HG03139 (cell line): Measurements from ENCODE around the gene DSG4.
"Not testable (repeated sequence)": the region's sequence is repeated elsewhere in the genome, so short reads cannot be mapped to it uniquely, and the experiment has no call there.

Experiments
- ATAC-seq: cut with Tn5 transposase; IDR thresholded peaks from one replicate; pipeline ENCODE4 v1.9.1; 2021; ENCODE audit not compliant: unreplicated experiment

The DSG4 gene, protein sequence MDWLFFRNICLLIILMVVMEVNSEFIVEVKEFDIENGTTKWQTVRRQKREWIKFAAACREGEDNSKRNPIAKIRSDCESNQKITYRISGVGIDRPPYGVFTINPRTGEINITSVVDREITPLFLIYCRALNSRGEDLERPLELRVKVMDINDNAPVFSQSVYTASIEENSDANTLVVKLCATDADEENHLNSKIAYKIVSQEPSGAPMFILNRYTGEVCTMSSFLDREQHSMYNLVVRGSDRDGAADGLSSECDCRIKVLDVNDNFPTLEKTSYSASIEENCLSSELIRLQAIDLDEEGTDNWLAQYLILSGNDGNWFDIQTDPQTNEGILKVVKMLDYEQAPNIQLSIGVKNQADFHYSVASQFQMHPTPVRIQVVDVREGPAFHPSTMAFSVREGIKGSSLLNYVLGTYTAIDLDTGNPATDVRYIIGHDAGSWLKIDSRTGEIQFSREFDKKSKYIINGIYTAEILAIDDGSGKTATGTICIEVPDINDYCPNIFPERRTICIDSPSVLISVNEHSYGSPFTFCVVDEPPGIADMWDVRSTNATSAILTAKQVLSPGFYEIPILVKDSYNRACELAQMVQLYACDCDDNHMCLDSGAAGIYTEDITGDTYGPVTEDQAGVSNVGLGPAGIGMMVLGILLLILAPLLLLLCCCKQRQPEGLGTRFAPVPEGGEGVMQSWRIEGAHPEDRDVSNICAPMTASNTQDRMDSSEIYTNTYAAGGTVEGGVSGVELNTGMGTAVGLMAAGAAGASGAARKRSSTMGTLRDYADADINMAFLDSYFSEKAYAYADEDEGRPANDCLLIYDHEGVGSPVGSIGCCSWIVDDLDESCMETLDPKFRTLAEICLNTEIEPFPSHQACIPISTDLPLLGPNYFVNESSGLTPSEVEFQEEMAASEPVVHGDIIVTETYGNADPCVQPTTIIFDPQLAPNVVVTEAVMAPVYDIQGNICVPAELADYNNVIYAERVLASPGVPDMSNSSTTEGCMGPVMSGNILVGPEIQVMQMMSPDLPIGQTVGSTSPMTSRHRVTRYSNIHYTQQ

GRCh38 chr18:31376477-31376876, at the start of gene DSG4:
Gene DSG4 (plus strand): TSS chr18:31376777. CDS start chr18:31376912, 135 bp downstream.
- ATAC-seq = no peak

DNA sequence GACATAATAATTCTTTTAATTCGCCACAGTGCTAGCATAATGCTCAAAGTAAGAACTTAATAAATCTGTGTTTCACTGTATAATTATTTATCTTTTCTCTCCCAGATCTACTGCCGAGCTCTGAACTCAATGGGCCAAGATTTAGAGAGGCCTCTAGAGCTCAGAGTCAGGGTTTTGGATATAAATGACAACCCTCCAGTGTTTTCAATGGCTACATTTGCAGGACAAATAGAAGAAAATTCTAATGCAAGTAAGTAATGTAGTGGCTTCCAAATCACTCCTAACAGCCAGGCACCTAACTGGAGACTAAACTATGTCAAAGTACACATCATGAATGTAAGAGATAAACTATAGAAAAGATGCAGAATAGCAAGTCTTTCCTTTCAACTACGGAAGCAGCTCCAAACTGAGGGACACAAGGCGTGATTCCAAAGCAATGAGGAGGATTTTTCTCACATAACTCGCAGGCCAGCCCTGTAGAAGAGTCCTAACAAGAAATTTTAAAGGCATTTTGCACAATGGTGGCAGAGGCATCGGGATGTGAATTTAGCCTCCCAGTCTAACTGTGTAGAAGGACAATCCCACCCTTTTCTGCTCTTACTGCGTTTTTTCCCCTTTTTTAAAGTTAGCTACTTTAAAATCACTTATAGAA, 46.7 kb upstream of the DSG4 start:
- no peak for ATAC-seq

GRCh38 chr18:31343454-31343853, 33.1 kb upstream of the DSG4 start:
- ATAC-seq = no peak

DNA sequence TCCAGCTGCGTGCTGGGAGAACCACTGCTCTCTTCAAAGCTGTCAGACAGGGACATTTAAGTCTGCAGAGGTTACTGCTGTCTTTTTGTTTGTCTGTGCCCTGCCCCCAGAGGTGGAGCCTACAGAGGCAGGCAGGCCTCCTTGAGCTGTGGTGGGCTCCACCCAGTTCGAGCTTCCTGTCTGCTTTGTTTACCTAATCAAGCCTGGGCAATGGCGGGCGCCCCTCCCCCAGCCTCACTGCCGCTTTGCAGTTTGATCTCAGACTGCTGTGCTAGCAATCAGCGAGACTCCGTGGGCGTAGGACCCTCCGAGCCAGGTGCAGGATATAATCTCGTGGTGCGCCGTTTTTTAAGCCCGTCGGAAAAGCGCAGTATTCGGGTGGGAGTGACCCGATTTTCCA, 23.2 kb upstream of the DSG4 start:
- ATAC-seq = not testable (repeated sequence)

DNA sequence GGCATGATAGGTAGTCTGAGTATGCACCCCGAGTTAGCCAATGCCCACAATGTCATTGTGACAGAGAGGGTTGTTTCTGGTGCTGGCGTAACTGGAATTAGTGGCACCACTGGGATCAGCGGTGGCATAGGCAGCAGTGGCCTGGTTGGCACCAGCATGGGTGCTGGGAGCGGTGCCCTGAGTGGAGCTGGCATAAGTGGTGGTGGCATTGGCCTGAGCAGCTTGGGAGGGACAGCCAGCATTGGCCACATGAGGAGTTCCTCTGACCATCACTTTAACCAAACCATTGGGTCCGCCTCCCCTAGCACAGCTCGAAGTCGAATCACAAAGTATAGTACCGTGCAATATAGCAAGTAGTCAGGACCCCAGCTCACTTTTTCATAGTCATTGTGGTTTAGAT, 21.6 kb upstream of the DSG4 start:
- no peak for ATAC-seq

DNA sequence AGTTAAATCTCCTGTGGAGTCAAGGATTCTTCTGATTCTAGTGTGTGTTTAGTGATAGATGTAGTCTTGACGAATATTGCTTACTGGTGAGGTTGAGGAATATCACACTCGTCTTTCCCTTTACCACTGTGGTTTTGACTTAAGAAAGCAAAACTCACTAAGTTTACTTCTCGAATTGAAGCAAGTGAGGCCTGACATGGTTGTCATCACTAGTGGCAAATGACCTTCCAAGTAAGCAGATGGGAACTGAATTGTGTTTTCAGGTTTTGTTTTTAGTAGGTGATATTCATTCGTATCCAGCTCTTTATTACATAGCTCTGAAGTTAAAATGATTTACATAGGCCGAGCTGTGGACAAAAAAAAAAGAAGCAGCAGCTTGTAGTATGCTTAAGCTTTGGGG, 20.6 kb upstream of the DSG4 start:
- no peak for ATAC-seq

- ATAC-seq = no peak
These were observed 12.4 kb upstream of the DSG4 start for GRCh38 chr18:31364190-31364589.

GRCh38 chr18:31369478-31369877, 7.1 kb upstream of the DSG4 start:
- no peak for ATAC-seq

- no peak for ATAC-seq
These were observed 4.6 kb upstream of the DSG4 start for GRCh38 chr18:31371989-31372388.

- ATAC-seq = no peak
These were observed 2.9 kb upstream of the DSG4 start for GRCh38 chr18:31373641-31374040.

DNA sequence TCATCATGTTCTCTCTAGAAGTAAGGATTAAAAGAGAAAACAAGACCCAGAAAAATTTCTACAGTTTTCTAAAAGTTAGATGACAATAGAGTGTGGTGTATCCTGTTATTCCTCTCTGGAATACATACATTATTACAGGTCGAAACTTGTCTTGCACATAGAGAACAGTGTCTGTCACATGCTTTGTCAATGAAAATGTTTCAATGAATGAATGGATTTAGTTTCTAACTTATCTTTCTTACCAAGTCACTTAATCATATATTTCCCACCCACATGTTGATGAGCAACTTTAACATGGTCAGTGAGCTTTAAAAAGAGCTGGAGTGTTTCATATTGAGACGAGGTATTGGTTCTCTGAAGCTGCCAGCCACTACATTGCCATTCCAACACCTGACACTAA, 4.3 kb downstream of the DSG4 start:
- ATAC-seq = no peak

- no peak for ATAC-seq
These were observed 5.5 kb downstream of the DSG4 start for GRCh38 chr18:31382107-31382506.

- no peak for ATAC-seq
These were observed 10.2 kb downstream of the DSG4 start for GRCh38 chr18:31386741-31387140.

- no peak for ATAC-seq
These were observed 16.7 kb downstream of the DSG4 start for GRCh38 chr18:31393286-31393685.

- no peak for ATAC-seq
These were observed 20.4 kb downstream of the DSG4 start for GRCh38 chr18:31396796-31397612.

- no peak for ATAC-seq
These were observed 21.6 kb downstream of the DSG4 start for GRCh38 chr18:31398191-31398590.

- ATAC-seq = no peak
These were observed 22.9 kb downstream of the DSG4 start for GRCh38 chr18:31399306-31400032.

DNA sequence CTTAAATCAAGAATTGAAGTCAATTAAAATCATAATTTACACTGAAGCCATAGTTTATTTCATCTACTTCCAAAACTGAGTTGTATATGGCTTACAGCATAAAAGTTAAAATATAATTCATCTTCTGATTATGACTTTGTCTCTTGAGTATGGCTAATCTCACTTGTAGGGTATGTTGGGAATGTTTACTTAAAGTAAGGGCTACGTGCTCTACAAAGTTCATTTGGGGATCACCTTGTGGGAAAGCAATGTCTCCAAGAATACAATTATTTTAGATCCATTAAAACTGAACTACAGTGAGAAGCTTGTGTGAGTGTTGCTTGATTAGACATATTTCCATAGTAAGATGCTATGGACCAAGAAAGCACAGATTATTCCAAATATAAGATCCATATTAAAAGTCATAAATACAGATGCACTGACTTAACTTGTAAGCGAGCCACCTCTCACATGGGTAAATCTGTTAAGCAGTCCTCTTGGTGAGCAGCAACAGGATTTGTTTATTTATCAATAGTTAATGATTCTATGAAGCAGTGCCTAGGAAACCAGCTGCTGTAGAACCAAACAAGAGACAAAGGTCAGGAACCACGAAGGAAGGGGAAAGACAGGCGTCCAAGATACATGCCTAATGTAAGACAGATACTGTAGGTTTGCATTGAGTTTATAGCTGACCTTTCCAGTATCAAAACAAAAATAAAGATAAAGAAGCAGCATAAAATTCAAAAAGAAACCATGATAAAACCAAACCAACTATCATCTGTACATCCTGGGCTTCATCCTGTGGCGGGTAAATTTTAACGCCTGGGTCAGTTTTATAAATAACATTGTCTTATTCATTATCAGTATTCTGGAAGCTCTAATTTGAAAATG, 24.8 kb downstream of the DSG4 start:
- ATAC-seq = no peak

GRCh38 chr18:31402026-31402373, 25.4 kb downstream of the DSG4 start:
- no peak for ATAC-seq
